Esophagus squamous epithelium (tissue), 4 donors: ENCODE results near the gene SPATS2L.

ENCODE experiments used
- CTCF ChIP-seq, 6 experiments: fragments of 450-650 bp in 4 of 6; fragments of 200-600 bp in 2 of 6; sonication (generic) in 2 of 6; IDR thresholded peaks; one replicate each; pipeline ENCODE4 v1.5.1; 2016 to 2019; ENCODE audit warnings: antibody characterized with exemption in 6 of 6, mild to moderate bottlenecking in 4 of 6, moderate library complexity in 4 of 6
- POLR2A ChIP-seq, 4 donors: fragments of 450-650 bp; IDR thresholded peaks; one replicate each; pipeline ENCODE4 v1.6.1; 2017; ENCODE audit warnings: antibody characterized with exemption in 4 of 4, mild to moderate bottlenecking in 4 of 4, moderate library complexity in 3 of 4

- TF ChIP-seq CTCF (IDR thresholded peaks at IDR 0.05) (no peak), POLR2A (IDR thresholded peaks at IDR 0.05) (no peak)
Measured at GRCh38 chr2:200258881-200259576, 47.5 kb upstream of the SPATS2L start.
